ENCODE measurements around the gene HAPSTR1.

Gene HAPSTR1

DNA sequence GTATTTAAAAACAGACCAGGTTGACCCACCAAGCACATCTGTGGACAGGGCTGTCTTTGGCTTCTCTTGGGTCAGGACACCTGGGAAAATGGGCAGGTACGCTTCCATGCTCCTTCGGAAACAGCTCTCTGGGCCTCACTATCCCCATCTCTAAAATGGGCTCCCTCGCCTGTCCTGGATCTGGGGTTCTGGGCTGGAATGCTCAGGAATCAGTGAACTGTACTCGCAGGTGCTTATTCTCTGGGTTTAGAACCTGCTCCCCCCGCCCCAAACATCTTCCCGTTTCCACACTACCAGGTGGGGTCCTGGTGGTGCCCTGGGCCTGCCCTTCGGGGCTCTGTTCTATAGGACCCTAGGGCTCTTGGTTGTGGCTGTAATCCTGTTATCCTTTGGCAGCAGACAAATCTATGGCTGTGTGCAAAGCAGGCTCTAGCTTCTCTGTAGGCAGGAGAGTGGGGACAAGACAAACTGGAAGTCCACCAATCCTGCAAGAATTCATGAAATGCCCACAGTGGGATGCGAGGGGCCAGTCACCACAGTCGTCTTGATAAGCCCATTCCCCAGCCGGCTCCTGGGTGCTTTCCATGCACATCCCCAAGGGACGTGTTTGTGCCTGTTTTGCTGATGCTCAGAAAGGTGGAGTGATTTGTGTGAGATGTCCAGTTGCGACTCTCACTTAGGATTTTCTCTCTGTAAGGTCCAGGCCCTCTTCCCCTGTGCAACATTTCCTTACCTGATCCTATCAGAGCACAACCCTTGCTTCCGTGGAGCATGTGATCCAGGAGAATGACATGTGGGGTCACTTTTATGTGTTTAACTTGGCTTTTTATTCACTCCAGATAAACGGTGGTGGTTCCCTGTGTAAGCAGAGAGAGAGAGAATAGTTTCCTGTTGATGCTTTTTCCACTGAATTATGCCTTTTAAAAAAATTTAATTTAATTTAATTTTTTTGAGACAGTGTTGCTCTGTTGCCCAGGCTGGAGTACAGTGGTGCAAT lies 37.2 kb downstream of the HAPSTR1 start:
- Histone ChIP-seq H3K9ac (ENCODE audit: low read depth, low read length) (no peak overlapping the region), H3K9me3 (ENCODE audit: control insufficient read depth, insufficient read depth, low read length) (no peaks in the 10 kb centered on the region), H3K4me1 (ENCODE audit: insufficient read depth, low read length) (peaks cover 18% of the 10 kb centered on the region), H3K36me3 (ENCODE audit: insufficient read depth, low read length) (no peaks in the 10 kb centered on the region)

GRCh38 chr16:9134306-9134705 lies 42.9 kb downstream of the HAPSTR1 start:
- no peaks in the 10 kb centered on the region for H3K9me3 ChIP-seq (ENCODE audit: control insufficient read depth, insufficient read depth, low read length)
- H3K4me1 ChIP-seq (ENCODE audit: insufficient read depth, low read length): no peaks in the 10 kb centered on the region; the same call in 1 of the 2 replicates
- H3K36me3 ChIP-seq (ENCODE audit: insufficient read depth, low read length): no peaks in the 10 kb centered on the region
- no peak overlapping the region for H3K9ac ChIP-seq (ENCODE audit: low read depth, low read length)

DNA sequence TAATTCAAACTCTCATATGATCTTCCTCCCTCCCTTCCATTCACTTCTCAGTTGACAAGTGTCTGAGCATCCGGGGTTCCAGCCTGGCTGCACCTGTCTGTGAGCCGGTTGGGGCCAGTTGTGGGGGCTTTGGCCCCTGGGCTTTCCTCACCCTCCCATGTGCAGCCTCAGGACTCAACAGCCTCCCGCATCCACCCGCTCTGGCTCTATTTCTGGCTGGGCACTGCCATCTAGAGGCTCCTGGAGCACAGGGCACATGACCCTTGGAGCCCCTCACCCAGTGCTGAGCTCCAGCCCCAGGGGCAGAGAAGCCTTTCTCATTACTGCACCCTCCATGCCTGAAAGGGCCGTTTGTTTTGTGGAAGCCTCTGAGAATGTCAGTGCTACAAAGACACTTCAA lies 43.3 kb downstream of the HAPSTR1 start:
- Histone ChIP-seq H3K9me3 (ENCODE audit: control insufficient read depth, insufficient read depth, low read length) (no peaks in the 10 kb centered on the region), H3K4me1 (ENCODE audit: insufficient read depth, low read length) (no peaks in the 10 kb centered on the region; the same call in 1 of the 2 replicates), H3K9ac (ENCODE audit: low read depth, low read length) (no peak overlapping the region), H3K36me3 (ENCODE audit: insufficient read depth, low read length) (no peaks in the 10 kb centered on the region)

DNA sequence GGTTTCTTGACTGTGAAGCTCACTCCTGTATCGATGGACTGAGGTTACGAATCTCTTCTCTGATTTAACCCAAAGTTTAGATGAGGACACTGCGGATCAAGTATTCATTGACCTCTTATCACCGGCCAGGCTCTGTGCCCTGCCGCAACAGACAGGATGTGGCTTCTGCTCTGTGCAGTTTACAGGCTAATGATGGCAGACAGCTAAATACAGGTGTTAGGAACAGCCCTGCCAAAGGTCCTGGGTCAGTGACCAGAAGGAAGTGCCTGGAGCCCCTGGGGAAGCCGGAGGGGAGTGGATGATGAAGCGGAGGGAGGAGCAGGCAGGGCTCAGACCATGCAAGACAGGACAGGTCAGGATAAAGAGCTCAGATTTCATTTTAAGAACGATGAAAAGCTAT lies 44.4 kb downstream of the HAPSTR1 start:
- no peak overlapping the region for H3K9ac ChIP-seq (ENCODE audit: low read depth, low read length)
- H3K36me3 ChIP-seq (ENCODE audit: insufficient read depth, low read length): no peaks in the 10 kb centered on the region
- no peaks in the 10 kb centered on the region; the same call in 1 of the 2 replicates for H3K4me1 ChIP-seq (ENCODE audit: insufficient read depth, low read length)
- H3K9me3 ChIP-seq (ENCODE audit: control insufficient read depth, insufficient read depth, low read length): no peaks in the 10 kb centered on the region

GRCh38 chr16:9136596-9136995 lies 45.2 kb downstream of the HAPSTR1 start:
- no peaks in the 10 kb centered on the region for H3K9me3 ChIP-seq (ENCODE audit: control insufficient read depth, insufficient read depth, low read length)
- H3K36me3 ChIP-seq (ENCODE audit: insufficient read depth, low read length): no peaks in the 10 kb centered on the region
- no peaks in the 10 kb centered on the region; the same call in 1 of the 2 replicates for H3K4me1 ChIP-seq (ENCODE audit: insufficient read depth, low read length)
- no peak overlapping the region for H3K9ac ChIP-seq (ENCODE audit: low read depth, low read length)

GRCh38 chr16:9138021-9138680 lies 46.7 kb downstream of the HAPSTR1 start:
- Histone ChIP-seq H3K9ac (ENCODE audit: low read depth, low read length) (no peak overlapping the region), H3K36me3 (ENCODE audit: insufficient read depth, low read length) (no peaks in the 10 kb centered on the region), H3K4me1 (ENCODE audit: insufficient read depth, low read length) (no peaks in the 10 kb centered on the region; the same call in 1 of the 2 replicates), H3K9me3 (ENCODE audit: control insufficient read depth, insufficient read depth, low read length) (no peaks in the 10 kb centered on the region)

- no peaks in the 10 kb centered on the region for H3K9me3 ChIP-seq (ENCODE audit: control insufficient read depth, insufficient read depth, low read length)
- H3K4me1 ChIP-seq (ENCODE audit: insufficient read depth, low read length): no peaks in the 10 kb centered on the region; the same call in 1 of the 2 replicates
- H3K9ac ChIP-seq (ENCODE audit: low read depth, low read length): peak overlapping the region; percentile 31; the same call in 1 of the 2 replicates
- no peaks in the 10 kb centered on the region for H3K36me3 ChIP-seq (ENCODE audit: insufficient read depth, low read length)
Measured at GRCh38 chr16:9138731-9139501, 47.5 kb downstream of the HAPSTR1 start.

GRCh38 chr16:9139965-9140364 lies 48.5 kb downstream of the HAPSTR1 start:
- no peaks in the 10 kb centered on the region for H3K9me3 ChIP-seq (ENCODE audit: control insufficient read depth, insufficient read depth, low read length)
- H3K4me1 ChIP-seq (ENCODE audit: insufficient read depth, low read length): no peaks in the 10 kb centered on the region; the same call in 1 of the 2 replicates
- no peak overlapping the region for H3K9ac ChIP-seq (ENCODE audit: low read depth, low read length)
- H3K36me3 ChIP-seq (ENCODE audit: insufficient read depth, low read length): no peaks in the 10 kb centered on the region
